ENCODE data around the gene RAD23B. TPM values are rescaled to one million over a fixed set of nuclear protein-coding genes. Genes with fewer than 3 reads are reported as not detected.

Gene RAD23B
- total RNA-seq, 1 experiment from 2014 or later: 251 TPM

DNA sequence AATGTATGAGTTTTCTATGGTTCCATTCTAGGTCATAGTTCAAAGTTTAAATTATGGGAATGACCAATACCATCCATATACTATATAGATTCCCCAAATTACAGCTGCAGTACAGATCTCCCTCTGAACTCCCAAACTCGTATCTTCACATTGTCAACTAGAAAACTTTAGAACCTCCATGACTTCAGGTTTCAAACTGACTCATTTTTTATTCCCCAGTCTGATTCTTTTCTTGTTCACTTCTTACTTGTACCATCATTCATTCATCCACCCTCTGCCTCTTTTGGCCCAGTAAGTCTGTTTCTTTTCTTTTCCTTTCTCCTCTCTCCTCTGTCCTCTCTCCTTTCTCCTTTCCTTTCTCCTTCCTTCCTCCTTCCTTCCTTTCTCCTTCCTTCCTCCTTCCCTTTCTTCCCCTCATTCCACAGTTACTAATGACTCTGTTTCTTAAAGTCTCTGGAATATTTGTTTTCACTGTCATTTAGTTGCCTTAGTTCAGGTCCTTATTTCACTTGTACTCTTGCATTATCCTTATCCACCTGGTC lies 30.5 kb downstream of the RAD23B start:
- DNase-seq (ENCODE audit: low read depth, low spot score): no peak
- Histone ChIP-seq H3K4me2 (ENCODE audit: low read length) (no peak overlapping the region), H3K9me3 (ENCODE audit: control insufficient read depth in 1 of 2, insufficient read depth in 1 of 2, low read depth in 1 of 2, low read length in 2 of 2) (no peaks in the 10 kb centered on the region), H3K9ac (ENCODE audit: low read length) (no peak overlapping the region), H3K79me2 (ENCODE audit: insufficient read depth, low read length) (peaks cover 100% of the 10 kb centered on the region), H3K27me3 (ENCODE audit: insufficient read depth, low read length) (no peaks in the 10 kb centered on the region), H4K20me1 (ENCODE audit: insufficient read depth) (peaks cover 47% of the 10 kb centered on the region), H3K9me2 (ENCODE audit: insufficient read depth) (no peaks in the 10 kb centered on the region), H2AFZ (ENCODE audit: low read depth, low read length, poor library complexity, severe bottlenecking) (no peak overlapping the region), H3K27ac (ENCODE audit: low read depth, low read length) (no peak overlapping the region), H3K4me3 (replicated peaks in 1 of 2; ENCODE audit: low read depth in 1 of 2, low read length in 2 of 2) (no peak overlapping the region), H3K36me3 (ENCODE audit: control insufficient read depth in 1 of 2, insufficient read depth in 2 of 2, low read length in 2 of 2) (peaks cover 30 to 53% of the 10 kb centered on the region in 2 experiments; a peak in 3 of 4 replicates), H3K4me1 (ENCODE audit: control insufficient read depth in 1 of 2, insufficient read depth in 2 of 2, low read length in 2 of 2) (peaks cover 0 to 8% of the 10 kb centered on the region in 2 experiments; a peak in 1 of 4 replicates)
- TF ChIP-seq, protein P1, sequence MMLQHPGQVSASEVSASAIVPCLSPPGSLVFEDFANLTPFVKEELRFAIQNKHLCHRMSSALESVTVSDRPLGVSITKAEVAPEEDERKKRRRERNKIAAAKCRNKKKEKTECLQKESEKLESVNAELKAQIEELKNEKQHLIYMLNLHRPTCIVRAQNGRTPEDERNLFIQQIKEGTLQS (IDR thresholded peaks at IDR 0.05): no peak
- TF ChIP-seq CEBPB (IDR thresholded peaks at IDR 0.05; ENCODE audit: low read depth): no peak
- TF ChIP-seq YY1 (IDR thresholded peaks at IDR 0.05; ENCODE audit: extremely low read depth, insufficient replicate concordance, low read depth, low read length): no peak
- no peak for TF ChIP-seq SIN3A (IDR thresholded peaks at IDR 0.05; ENCODE audit: low read depth)
- TF ChIP-seq EGR1 (IDR thresholded peaks at IDR 0.05; ENCODE audit: low read depth): no peak
- TF ChIP-seq, protein P2, sequence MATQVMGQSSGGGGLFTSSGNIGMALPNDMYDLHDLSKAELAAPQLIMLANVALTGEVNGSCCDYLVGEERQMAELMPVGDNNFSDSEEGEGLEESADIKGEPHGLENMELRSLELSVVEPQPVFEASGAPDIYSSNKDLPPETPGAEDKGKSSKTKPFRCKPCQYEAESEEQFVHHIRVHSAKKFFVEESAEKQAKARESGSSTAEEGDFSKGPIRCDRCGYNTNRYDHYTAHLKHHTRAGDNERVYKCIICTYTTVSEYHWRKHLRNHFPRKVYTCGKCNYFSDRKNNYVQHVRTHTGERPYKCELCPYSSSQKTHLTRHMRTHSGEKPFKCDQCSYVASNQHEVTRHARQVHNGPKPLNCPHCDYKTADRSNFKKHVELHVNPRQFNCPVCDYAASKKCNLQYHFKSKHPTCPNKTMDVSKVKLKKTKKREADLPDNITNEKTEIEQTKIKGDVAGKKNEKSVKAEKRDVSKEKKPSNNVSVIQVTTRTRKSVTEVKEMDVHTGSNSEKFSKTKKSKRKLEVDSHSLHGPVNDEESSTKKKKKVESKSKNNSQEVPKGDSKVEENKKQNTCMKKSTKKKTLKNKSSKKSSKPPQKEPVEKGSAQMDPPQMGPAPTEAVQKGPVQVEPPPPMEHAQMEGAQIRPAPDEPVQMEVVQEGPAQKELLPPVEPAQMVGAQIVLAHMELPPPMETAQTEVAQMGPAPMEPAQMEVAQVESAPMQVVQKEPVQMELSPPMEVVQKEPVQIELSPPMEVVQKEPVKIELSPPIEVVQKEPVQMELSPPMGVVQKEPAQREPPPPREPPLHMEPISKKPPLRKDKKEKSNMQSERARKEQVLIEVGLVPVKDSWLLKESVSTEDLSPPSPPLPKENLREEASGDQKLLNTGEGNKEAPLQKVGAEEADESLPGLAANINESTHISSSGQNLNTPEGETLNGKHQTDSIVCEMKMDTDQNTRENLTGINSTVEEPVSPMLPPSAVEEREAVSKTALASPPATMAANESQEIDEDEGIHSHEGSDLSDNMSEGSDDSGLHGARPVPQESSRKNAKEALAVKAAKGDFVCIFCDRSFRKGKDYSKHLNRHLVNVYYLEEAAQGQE (IDR thresholded peaks at IDR 0.05; ENCODE audit: low read depth): no peak
- TF ChIP-seq EZH2phosphoT487 (IDR thresholded peaks at IDR 0.05; ENCODE audit: borderline replicate concordance): no peak
- ChIA-PET RAD21 (ENCODE audit: low non-redundant PET in 1 of 2, low total read pairs in 2 of 2, uncharacterized antibody in 2 of 2, unreplicated experiment in 2 of 2) (no interaction called here), CTCF (no interaction called here), POLR2A (no interaction called here)
- BruUV-seq (replicated peaks): no TSS peak
- no peak for ATAC-seq
- intact Hi-C loops (cut with micrococcal nuclease): no loop called here
